NT2/D1 (cell line): Measurements from ENCODE around the gene EPHA3.

ENCODE experiments used
- SUZ12 ChIP-seq: IDR thresholded peaks from 2 replicates; pipeline ENCODE4 v1.6.1; 2011; ENCODE audit not compliant: insufficient read length, insufficient read depth; ENCODE audit errors: extremely low read depth
- YY1 ChIP-seq: IDR thresholded peaks from 2 replicates; pipeline ENCODE4 v1.6.1; 2011; ENCODE audit not compliant: insufficient read length, insufficient read depth
- ZNF274 ChIP-seq: IDR thresholded peaks from 2 replicates; pipeline ENCODE4 v1.6.1; 2011; ENCODE audit warnings: mild to moderate bottlenecking, low read depth, low read length

GRCh38 chr3:89171687-89172545, 64.5 kb downstream of the EPHA3 start:
- no peak for TF ChIP-seq ZNF274
- TF ChIP-seq YY1 = no peak
- TF ChIP-seq SUZ12 = no peak
